ENCODE measurements around the gene RFX6. TPM values are rescaled to one million over a fixed set of nuclear protein-coding genes. Genes with fewer than 3 reads are reported as not detected.

The RFX6 gene
- total and polyA plus RNA-seq, 2 experiments from 2014 or later = not detected

- Histone ChIP-seq H3K27ac (no peak overlapping the region), H3K36me3 (no peaks in the 10 kb centered on the region), H3K9me3 (ENCODE audit: low read depth) (no peaks in the 10 kb centered on the region), H3K27me3 (peaks cover 3% of the 10 kb centered on the region), H3K4me3 (no peak overlapping the region), H3K4me1 (ENCODE audit: low read depth) (no peaks in the 10 kb centered on the region)
- no peak for DNase-seq (ENCODE audit: low read depth in 1 of 2, low spot score in 1 of 2)
- TF ChIP-seq, protein P1, sequence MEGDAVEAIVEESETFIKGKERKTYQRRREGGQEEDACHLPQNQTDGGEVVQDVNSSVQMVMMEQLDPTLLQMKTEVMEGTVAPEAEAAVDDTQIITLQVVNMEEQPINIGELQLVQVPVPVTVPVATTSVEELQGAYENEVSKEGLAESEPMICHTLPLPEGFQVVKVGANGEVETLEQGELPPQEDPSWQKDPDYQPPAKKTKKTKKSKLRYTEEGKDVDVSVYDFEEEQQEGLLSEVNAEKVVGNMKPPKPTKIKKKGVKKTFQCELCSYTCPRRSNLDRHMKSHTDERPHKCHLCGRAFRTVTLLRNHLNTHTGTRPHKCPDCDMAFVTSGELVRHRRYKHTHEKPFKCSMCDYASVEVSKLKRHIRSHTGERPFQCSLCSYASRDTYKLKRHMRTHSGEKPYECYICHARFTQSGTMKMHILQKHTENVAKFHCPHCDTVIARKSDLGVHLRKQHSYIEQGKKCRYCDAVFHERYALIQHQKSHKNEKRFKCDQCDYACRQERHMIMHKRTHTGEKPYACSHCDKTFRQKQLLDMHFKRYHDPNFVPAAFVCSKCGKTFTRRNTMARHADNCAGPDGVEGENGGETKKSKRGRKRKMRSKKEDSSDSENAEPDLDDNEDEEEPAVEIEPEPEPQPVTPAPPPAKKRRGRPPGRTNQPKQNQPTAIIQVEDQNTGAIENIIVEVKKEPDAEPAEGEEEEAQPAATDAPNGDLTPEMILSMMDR (IDR thresholded peaks at IDR 0.05; ENCODE audit: low read depth, low read length) = no peak
These were observed 98.6 kb downstream of the RFX6 start for GRCh38 chr6:116975600-116975999.

DNA sequence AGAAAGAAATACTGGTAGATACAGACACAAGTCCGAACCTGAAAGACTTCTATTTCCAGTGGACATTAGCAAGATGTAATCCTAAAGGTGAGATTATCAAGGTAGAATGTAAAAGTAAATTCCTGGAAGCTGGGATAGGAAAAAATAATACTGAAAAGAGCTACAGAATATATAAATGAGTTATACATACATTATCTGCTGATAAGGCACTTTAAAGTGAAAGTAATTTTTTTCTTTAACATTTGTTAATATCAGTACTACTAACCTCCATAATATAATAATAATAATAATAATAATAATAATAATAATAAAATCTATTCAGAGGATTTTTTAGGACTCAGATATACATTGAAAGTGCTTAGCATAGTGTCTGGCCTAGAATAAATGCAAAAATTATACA is 102.5 kb downstream of the RFX6 start:
- no peaks in the 10 kb centered on the region for H3K27me3 ChIP-seq
- H3K27ac ChIP-seq = no peak overlapping the region
- H3K9me3 ChIP-seq (ENCODE audit: low read depth) = no peaks in the 10 kb centered on the region
- no peaks in the 10 kb centered on the region for H3K36me3 ChIP-seq
- no peak for DNase-seq (ENCODE audit: low read depth in 1 of 2, low spot score in 1 of 2)
- TF ChIP-seq, protein P1 (IDR thresholded peaks at IDR 0.05; ENCODE audit: low read depth, low read length) = no peak
- no peaks in the 10 kb centered on the region for H3K4me1 ChIP-seq (ENCODE audit: low read depth)
- no peak overlapping the region for H3K4me3 ChIP-seq

Other genes starting within 250 kb of the RFX6 start
- 4.1 and 5.1 TPM in 2 replicates for gene ZUP1, start 208.5 kb upstream of the RFX6 start, total RNA-seq
- 7.0 and 9.4 TPM in 2 replicates for gene ZUP1, start 208.5 kb upstream of the RFX6 start, polyA plus RNA-seq
- 13.4 and 15.4 TPM in 2 replicates for gene KPNA5, start 196.0 kb upstream of the RFX6 start, total RNA-seq
- 9.0 and 11.9 TPM in 2 replicates for gene KPNA5, start 196.0 kb upstream of the RFX6 start, polyA plus RNA-seq
- gene FAM162B, start 111.5 kb upstream of the RFX6 start, total RNA-seq = 0.39 TPM in 1 of 2 replicates, not detected in the other
- gene FAM162B, start 111.5 kb upstream of the RFX6 start, polyA plus RNA-seq = 0.56 and 0.61 TPM in 2 replicates
- gene GPRC6A, start 48.2 kb upstream of the RFX6 start, total RNA-seq = not detected in 2 replicates
- 0.10 TPM in 1 of 2 replicates, not detected in the other for gene GPRC6A, start 48.2 kb upstream of the RFX6 start, polyA plus RNA-seq

Measured in cardiac muscle cell (in vitro differentiated cells and primary cell).